Panc1 (cell line): ENCODE data around the gene MT1H. TPM values are rescaled to one million over a fixed set of nuclear protein-coding genes. Genes with fewer than 3 reads are reported as not detected.

ENCODE experiments used
- ATAC-seq: fragments of 200-7000 bp; cut with Tn5 transposase; 2 replicates; pipeline ENCODE4 v1.9.1; 2020; ENCODE audit warnings: mild to moderate bottlenecking, moderate library complexity
- BruUV-seq: library from RNA; stranded (reverse); fragments of 400-500 nt; replicated peaks from 2 replicates; lab custom pipeline; 2021; lab: Mats Ljungman, UMichigan
- CTCF ChIA-PET: fragments of 300-600 bp; sonication (Branson Sonifier 250); formaldehyde crosslinking; loops from one replicate; lab custom pipeline; 2022; ENCODE audit warnings: antibody characterized with exemption; lab: Charles Lee
- POLR2A ChIA-PET: fragments of 300-600 bp; sonication (Branson Sonifier 250); formaldehyde crosslinking; loops from one replicate; lab custom pipeline; 2022; ENCODE audit warnings: antibody characterized with exemption; lab: Charles Lee
- DNase-seq: peaks from one replicate; pipeline ENCODE4 v3.0.0-alpha.2; 2010; ENCODE audit warnings: low read depth, low spot score
- H3K27ac ChIP-seq: 2 replicates; pipeline ENCODE4 v1.5.1; 2011; ENCODE audit warnings: mild to moderate bottlenecking, low read length, inconsistent platforms
- H3K27me3 ChIP-seq: fragments of 200-500 bp; sonication (Bioruptor generic); 2 replicates; pipeline ENCODE4 v1.6.0; 2014; ENCODE audit warnings: low read length, inconsistent platforms; ENCODE audit not compliant: control insufficient read depth, insufficient read depth
- H3K36me3 ChIP-seq: fragments of 200-500 bp; sonication (Bioruptor generic); 2 replicates; pipeline ENCODE4 v1.5.1; 2014; ENCODE audit warnings: inconsistent platforms, mild to moderate bottlenecking, low read length, moderate library complexity; ENCODE audit not compliant: control insufficient read depth, insufficient read depth
- H3K4me1 ChIP-seq: 2 replicates; pipeline ENCODE4 v1.5.1; 2011; ENCODE audit warnings: inconsistent platforms, mild to moderate bottlenecking, low read length, moderate library complexity; ENCODE audit not compliant: control insufficient read depth, insufficient read depth
- H3K4me3 ChIP-seq, 2 experiments: 2 replicates each; pipeline ENCODE4 v1.5.1; 2011 to 2012; ENCODE audit warnings: low read depth in 2 of 2, low read length in 2 of 2, mild to moderate bottlenecking in 2 of 2, inconsistent platforms in 1 of 2, moderate library complexity in 1 of 2
- H3K9me3 ChIP-seq: fragments of 200-500 bp; sonication (Bioruptor generic); 2 replicates; pipeline ENCODE4 v1.5.1; 2014; ENCODE audit warnings: low read depth, mild to moderate bottlenecking, inconsistent platforms, low read length, moderate library complexity; ENCODE audit not compliant: control insufficient read depth, insufficient read depth
- POLR2AphosphoS5 ChIP-seq: IDR thresholded peaks from 2 replicates; pipeline ENCODE4 v1.6.1; 2012; ENCODE audit warnings: mild to moderate bottlenecking, low read depth, low read length, moderate library complexity
- SIN3A ChIP-seq: IDR thresholded peaks from 2 replicates; pipeline ENCODE4 v1.6.1; 2012; ENCODE audit warnings: low read depth, mild to moderate bottlenecking, low read length, moderate library complexity, borderline replicate concordance; ENCODE audit not compliant: insufficient read depth
- TCF7L2 ChIP-seq: IDR thresholded peaks from 2 replicates; pipeline ENCODE4 v1.6.1; 2011; ENCODE audit warnings: mild to moderate bottlenecking, low read depth, low read length, inconsistent platforms
- in situ Hi-C: cut with HindIII; loops from 2 replicates; pipeline ENCODE4 v1.10.0; 2016; ENCODE audit warnings: low sequenced_read_pairs, low pct_unique_long_range_greater_than_20kb
- intact Hi-C: fragments of 100-400 bp; cut with micrococcal nuclease; formaldehyde crosslinking; loops from one replicate; pipeline ENCODE4 v1.10.0; 2022; ENCODE audit not compliant: unreplicated experiment
- total RNA-seq: library from RNA; stranded (reverse); gene quantifications from one replicate; pipeline ENCODE4 v1.2.1, GENCODE V29; 2021; ENCODE audit not compliant: unreplicated experiment
- TF ChIP-seq, protein P1 (sequence below): fragments of 450-650 bp; IDR thresholded peaks from 2 replicates; pipeline ENCODE4 v1.5.1; 2017; ENCODE audit warnings: mild to moderate bottlenecking
- TF ChIP-seq, protein P2 (sequence below), 2 experiments: IDR thresholded peaks; 2 replicates each; pipeline ENCODE4 v1.6.1; 2011 to 2012; ENCODE audit warnings: low read depth in 2 of 2, control low read depth in 1 of 2, low read length in 1 of 2, mild to moderate bottlenecking in 1 of 2, moderate library complexity in 1 of 2; ENCODE audit not compliant: insufficient read depth in 1 of 2

Gene MT1H
- total RNA-seq, 1 experiment from 2014 or later = not detected

DNA sequence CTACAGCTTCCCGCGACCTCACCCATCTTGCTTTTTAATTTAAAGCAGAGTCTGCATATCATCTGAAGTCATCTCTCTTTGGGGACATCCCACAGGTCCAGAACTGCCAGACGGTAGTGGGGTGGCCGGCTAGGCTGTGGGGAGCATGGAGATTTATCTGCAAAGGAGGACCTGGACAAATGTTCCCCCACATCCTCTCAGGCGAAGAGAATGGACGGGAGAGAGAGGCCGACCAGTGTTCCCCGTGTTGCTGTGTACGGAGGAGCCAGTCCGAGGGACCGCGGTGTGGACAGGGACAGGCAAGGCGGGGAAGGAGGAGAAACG is 37.8 kb upstream of the MT1H start:
- ATAC-seq (no peak), DNase-seq (no peak)
- no peaks in the 10 kb centered on the region for H3K9me3 ChIP-seq
- TF ChIP-seq, protein P1, sequence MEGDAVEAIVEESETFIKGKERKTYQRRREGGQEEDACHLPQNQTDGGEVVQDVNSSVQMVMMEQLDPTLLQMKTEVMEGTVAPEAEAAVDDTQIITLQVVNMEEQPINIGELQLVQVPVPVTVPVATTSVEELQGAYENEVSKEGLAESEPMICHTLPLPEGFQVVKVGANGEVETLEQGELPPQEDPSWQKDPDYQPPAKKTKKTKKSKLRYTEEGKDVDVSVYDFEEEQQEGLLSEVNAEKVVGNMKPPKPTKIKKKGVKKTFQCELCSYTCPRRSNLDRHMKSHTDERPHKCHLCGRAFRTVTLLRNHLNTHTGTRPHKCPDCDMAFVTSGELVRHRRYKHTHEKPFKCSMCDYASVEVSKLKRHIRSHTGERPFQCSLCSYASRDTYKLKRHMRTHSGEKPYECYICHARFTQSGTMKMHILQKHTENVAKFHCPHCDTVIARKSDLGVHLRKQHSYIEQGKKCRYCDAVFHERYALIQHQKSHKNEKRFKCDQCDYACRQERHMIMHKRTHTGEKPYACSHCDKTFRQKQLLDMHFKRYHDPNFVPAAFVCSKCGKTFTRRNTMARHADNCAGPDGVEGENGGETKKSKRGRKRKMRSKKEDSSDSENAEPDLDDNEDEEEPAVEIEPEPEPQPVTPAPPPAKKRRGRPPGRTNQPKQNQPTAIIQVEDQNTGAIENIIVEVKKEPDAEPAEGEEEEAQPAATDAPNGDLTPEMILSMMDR = no peak
- no peak for TF ChIP-seq SIN3A
- TF ChIP-seq, protein P2, sequence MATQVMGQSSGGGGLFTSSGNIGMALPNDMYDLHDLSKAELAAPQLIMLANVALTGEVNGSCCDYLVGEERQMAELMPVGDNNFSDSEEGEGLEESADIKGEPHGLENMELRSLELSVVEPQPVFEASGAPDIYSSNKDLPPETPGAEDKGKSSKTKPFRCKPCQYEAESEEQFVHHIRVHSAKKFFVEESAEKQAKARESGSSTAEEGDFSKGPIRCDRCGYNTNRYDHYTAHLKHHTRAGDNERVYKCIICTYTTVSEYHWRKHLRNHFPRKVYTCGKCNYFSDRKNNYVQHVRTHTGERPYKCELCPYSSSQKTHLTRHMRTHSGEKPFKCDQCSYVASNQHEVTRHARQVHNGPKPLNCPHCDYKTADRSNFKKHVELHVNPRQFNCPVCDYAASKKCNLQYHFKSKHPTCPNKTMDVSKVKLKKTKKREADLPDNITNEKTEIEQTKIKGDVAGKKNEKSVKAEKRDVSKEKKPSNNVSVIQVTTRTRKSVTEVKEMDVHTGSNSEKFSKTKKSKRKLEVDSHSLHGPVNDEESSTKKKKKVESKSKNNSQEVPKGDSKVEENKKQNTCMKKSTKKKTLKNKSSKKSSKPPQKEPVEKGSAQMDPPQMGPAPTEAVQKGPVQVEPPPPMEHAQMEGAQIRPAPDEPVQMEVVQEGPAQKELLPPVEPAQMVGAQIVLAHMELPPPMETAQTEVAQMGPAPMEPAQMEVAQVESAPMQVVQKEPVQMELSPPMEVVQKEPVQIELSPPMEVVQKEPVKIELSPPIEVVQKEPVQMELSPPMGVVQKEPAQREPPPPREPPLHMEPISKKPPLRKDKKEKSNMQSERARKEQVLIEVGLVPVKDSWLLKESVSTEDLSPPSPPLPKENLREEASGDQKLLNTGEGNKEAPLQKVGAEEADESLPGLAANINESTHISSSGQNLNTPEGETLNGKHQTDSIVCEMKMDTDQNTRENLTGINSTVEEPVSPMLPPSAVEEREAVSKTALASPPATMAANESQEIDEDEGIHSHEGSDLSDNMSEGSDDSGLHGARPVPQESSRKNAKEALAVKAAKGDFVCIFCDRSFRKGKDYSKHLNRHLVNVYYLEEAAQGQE (IDR thresholded peaks at IDR 0.05; ENCODE audit: insufficient read depth in 1 of 2, low read depth in 2 of 2, low read length in 1 of 2) = no peak
- TF ChIP-seq TCF7L2 = no peak
- no peak for TF ChIP-seq POLR2AphosphoS5
- H3K4me1 ChIP-seq = peaks cover 13% of the 10 kb centered on the region
- no peaks in the 10 kb centered on the region for H3K36me3 ChIP-seq
- H3K4me3 ChIP-seq = peak overlapping the region; percentile 18 to 22; a peak in 3 of 4 replicates
- BruUV-seq = no TSS peak
- ChIA-PET POLR2A (no interaction called here), CTCF (no interaction called here)
- in situ Hi-C loops = no loop called here
- no peaks in the 10 kb centered on the region for H3K27me3 ChIP-seq
- peak overlapping the region; percentile 39; the same call in 1 of the 2 replicates for H3K27ac ChIP-seq
- intact Hi-C loops = no loop called here

- H3K4me3 ChIP-seq = peak within 1 kb of the TSS; percentile 18 to 22; a peak in 3 of 4 replicates
- CTCF ChIA-PET = no interaction called here
- H3K27me3 ChIP-seq = no peaks in the 10 kb centered on the region
- DNase-seq = no peak
- POLR2A ChIA-PET = no interaction called here
- H3K4me1 ChIP-seq = peaks cover 13% of the 10 kb centered on the region
- intact Hi-C loops = no loop called here
- H3K27ac ChIP-seq = peak within 1 kb of the TSS; percentile 39
- peak; percentile 43; the same call in 1 of the 2 replicates for ATAC-seq
- in situ Hi-C loops = no loop called here
- H3K36me3 ChIP-seq = no peaks in the 10 kb centered on the region
- TF ChIP-seq SIN3A (no peak), TCF7L2 (no peak), POLR2AphosphoS5 (no peak)
- TF ChIP-seq, protein P2 (IDR thresholded peaks at IDR 0.05; ENCODE audit: insufficient read depth in 1 of 2, low read depth in 2 of 2, low read length in 1 of 2) = no peak
- TF ChIP-seq, protein P1 = no peak
- BruUV-seq = no TSS peak
- no peaks in the 10 kb centered on the region for H3K9me3 ChIP-seq
These were observed 37.3 kb upstream of the MT1H start, which contains the start of gene MT1M for GRCh38 chr16:56632156-56632847. MT1M (plus strand) TSS chr16:56632659; CDS start chr16:56632732, 73 bp downstream.
